Measurements from ENCODE around the gene MAN2A1. TPM values are rescaled to one million over a fixed set of nuclear protein-coding genes. Genes with fewer than 3 reads are reported as not detected.

The MAN2A1 gene
- total RNA-seq, 6 experiments from 2014 or later, result 48.1 to 68.8 (median 61.9) TPM

DNA sequence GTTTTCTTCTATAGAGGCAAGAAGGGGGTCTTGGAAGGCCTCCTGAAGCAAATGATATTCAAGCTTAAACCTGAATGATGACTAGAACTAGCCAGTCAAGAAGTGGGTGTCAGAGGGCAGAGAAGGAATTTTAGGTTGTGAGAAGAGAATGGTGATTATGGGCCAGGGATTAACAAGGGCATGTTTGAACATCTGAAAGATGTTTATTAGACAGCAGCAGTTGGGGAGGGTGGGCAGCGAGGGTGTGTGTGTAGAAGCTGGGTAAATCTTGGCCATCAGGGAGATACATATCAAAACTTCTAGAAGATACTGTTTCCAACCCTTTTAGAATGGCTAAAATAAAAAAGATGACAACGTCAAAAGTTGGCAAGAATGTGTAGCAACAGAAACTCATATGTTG lies 54.5 kb downstream of the MAN2A1 start:
- intact Hi-C loops (cut with DNase I), result no loop called here
- 100% methylated on average over 2 of the region's 2 CpGs for WGBS (ENCODE audit: insufficient coverage, low coverage, low lambda C conversion rate, missing lambda C conversion rate)
- DNase-seq (no peak), ATAC-seq (no peak)
- Histone ChIP-seq H3K27ac (peak overlapping the region in 1 of 3 donors; percentile 35), H3K4me3 (no peak overlapping the region), H3K36me3 (no peaks in the 10 kb centered on the region), H3K27me3 (no peaks in the 10 kb centered on the region), H3K4me1 (peaks cover 0 to 18% (median 2%) of the 10 kb centered on the region in 4 donors), H3K9me3 (no peaks in the 10 kb centered on the region)
- TF ChIP-seq POLR2A (IDR thresholded peaks at IDR 0.05), result no peak
- TF ChIP-seq, protein P1, sequence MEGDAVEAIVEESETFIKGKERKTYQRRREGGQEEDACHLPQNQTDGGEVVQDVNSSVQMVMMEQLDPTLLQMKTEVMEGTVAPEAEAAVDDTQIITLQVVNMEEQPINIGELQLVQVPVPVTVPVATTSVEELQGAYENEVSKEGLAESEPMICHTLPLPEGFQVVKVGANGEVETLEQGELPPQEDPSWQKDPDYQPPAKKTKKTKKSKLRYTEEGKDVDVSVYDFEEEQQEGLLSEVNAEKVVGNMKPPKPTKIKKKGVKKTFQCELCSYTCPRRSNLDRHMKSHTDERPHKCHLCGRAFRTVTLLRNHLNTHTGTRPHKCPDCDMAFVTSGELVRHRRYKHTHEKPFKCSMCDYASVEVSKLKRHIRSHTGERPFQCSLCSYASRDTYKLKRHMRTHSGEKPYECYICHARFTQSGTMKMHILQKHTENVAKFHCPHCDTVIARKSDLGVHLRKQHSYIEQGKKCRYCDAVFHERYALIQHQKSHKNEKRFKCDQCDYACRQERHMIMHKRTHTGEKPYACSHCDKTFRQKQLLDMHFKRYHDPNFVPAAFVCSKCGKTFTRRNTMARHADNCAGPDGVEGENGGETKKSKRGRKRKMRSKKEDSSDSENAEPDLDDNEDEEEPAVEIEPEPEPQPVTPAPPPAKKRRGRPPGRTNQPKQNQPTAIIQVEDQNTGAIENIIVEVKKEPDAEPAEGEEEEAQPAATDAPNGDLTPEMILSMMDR (IDR thresholded peaks at IDR 0.05), result no peak

DNA sequence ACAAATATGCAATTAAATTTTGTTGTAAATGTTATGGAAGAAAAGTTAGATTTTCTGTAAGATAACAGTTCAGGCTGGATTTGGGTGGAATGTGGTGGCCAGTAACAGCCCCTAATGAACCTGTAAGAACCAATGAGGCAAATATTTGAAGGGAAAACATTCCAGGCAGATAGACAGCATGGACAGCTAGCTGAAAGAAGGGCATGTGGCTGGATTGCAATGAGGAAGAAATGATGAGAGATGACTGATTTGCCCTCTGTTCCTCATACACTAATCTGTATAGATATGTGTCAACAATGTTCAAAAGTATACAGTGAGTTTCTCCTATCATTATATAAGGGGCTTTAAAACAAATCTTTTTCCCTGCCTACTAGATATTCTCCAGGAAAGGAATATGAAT lies 58.8 kb downstream of the MAN2A1 start:
- TF ChIP-seq, protein P1 (IDR thresholded peaks at IDR 0.05), result no peak
- no peak for TF ChIP-seq POLR2A (IDR thresholded peaks at IDR 0.05)
- no peaks in the 10 kb centered on the region for H3K27me3 ChIP-seq
- intact Hi-C loops (cut with DNase I), result no loop called here
- H3K27ac ChIP-seq, result no peak overlapping the region
- DNase-seq (no peak), ATAC-seq (peak in 1 of 4 donors; percentile 26)
- H3K4me3 ChIP-seq, result no peak overlapping the region
- no peaks in the 10 kb centered on the region for H3K9me3 ChIP-seq
- H3K4me1 ChIP-seq, result peaks cover 0 to 11% (median 3%) of the 10 kb centered on the region in 4 donors
- no peaks in the 10 kb centered on the region for H3K36me3 ChIP-seq

DNA sequence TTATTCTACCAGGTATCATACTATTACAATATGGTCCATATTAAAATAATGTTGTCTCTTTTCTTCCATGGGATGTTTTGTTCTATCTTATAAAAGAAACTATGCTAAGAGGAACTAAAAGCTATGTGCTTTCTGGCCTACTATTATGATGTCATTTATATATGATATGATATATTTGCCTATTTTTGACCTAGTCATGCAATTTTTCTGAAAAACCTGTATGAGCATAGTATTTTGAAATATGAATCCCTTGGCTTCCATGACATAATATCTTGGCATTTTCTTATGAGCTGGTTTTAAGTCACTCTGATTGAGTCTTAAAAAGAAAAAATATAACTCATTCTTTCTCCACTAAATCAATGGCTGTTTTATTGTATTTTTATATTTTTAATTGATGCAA lies 60.7 kb downstream of the MAN2A1 start:
- Histone ChIP-seq H3K27ac (no peak overlapping the region), H3K4me1 (peaks cover 0 to 20% (median 7%) of the 10 kb centered on the region in 4 donors), H3K36me3 (no peaks in the 10 kb centered on the region), H3K4me3 (no peak overlapping the region), H3K27me3 (no peaks in the 10 kb centered on the region), H3K9me3 (no peaks in the 10 kb centered on the region)
- TF ChIP-seq, protein P1 (IDR thresholded peaks at IDR 0.05), result no peak
- TF ChIP-seq POLR2A (IDR thresholded peaks at IDR 0.05), result no peak
- no peak for DNase-seq
- intact Hi-C loops (cut with DNase I), result no loop called here
- ATAC-seq, result no peak

DNA sequence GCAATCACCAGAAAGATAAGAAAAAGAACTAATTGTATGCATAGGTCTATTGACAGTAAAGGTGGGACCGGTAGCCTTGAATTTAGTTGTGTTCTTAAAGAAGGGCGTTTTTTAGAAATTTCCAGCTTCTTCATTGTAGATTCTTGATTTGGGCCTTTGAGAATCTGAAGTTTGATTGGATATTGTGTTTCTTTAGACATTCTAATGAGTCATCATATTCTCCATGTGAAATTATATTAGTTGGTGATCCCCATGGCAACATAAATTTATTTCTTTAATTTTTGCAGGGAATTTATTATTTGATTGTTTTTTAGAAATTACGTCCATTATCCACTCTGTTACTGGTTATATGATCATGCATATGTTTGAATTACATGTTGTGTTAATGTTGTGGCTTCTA lies 63.6 kb downstream of the MAN2A1 start:
- ATAC-seq (no peak), DNase-seq (no peak)
- Histone ChIP-seq H3K4me1 (peaks cover 0 to 20% (median 7%) of the 10 kb centered on the region in 4 donors), H3K36me3 (peaks cover 0 to 6% (median 0%) of the 10 kb centered on the region in 4 donors), H3K9me3 (no peaks in the 10 kb centered on the region), H3K27ac (no peak overlapping the region), H3K27me3 (no peaks in the 10 kb centered on the region), H3K4me3 (no peak overlapping the region)
- TF ChIP-seq, protein P1 (IDR thresholded peaks at IDR 0.05), result no peak
- no peak for TF ChIP-seq POLR2A (IDR thresholded peaks at IDR 0.05)
- intact Hi-C loops (cut with DNase I), result no loop called here
- 97% methylated on average over 3 of the region's 3 CpGs for WGBS (ENCODE audit: insufficient coverage, low coverage, low lambda C conversion rate, missing lambda C conversion rate)

DNA sequence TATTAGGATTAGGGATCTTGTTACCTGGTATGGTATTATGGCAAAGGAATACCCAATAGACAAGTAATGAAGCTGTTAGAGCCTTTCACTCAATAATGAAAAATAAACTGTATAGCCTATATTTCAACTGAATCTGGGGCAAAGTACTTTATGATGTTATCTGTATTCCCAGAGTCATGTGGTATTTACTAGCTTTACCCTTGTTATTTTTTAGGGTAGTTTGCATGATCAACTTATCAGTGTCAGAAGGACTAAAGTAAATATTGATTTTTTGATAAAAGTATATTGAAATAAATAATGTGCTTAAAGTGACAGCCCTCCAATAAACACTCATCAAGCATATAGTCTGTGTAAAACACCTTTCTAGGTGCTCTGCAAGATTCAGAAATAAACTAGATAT lies 64.6 kb downstream of the MAN2A1 start:
- ATAC-seq, result peak; percentile 58 to 80 (median 68)
- intact Hi-C loops (cut with DNase I), result no loop called here
- TF ChIP-seq POLR2A (IDR thresholded peaks at IDR 0.05), result no peak

More for the DNA sequence above, 64.6 kb downstream of the MAN2A1 start:
- peak overlapping the region in 2 of 3 donors; percentile 29 to 32 for H3K27ac ChIP-seq
- peaks cover 0 to 15% (median 7%) of the 10 kb centered on the region in 4 donors for H3K4me1 ChIP-seq
- DNase-seq, result no peak
- H3K27me3 ChIP-seq, result no peaks in the 10 kb centered on the region
- no peaks in the 10 kb centered on the region for H3K9me3 ChIP-seq
- H3K36me3 ChIP-seq, result peaks cover 0 to 6% (median 0%) of the 10 kb centered on the region in 4 donors
- no peak overlapping the region for H3K4me3 ChIP-seq

All from right lobe of liver (tissue), 6 donors.